Activated naive CD8-positive, alpha-beta T cell treated with anti-CD3 and anti-CD28 coated beads, Interleukin-2, amount 10 ng/mL, durations not matched to agents 7 days and 5 days (primary cell): ENCODE results near the gene PNMA6F. TPM values are rescaled to one million over a fixed set of nuclear protein-coding genes. Genes with fewer than 3 reads are reported as not detected.

Experiments used
- ATAC-seq: fragments of 150-1000 bp; cut with Tn5 transposase; one replicate; pipeline ENCODE4 v1.10.0; 2021; ENCODE audit warnings: low read depth, moderate library complexity
- POLR2A ChIA-PET: fragments of 350-600 bp; sonication (Branson Sonifier 250); formaldehyde crosslinking; loops from one replicate; lab custom pipeline; 2021; ENCODE audit warnings: antibody characterized with exemption; lab: Charles Lee
- DNase-seq: peaks from one replicate; pipeline ENCODE4 v3.0.0; 2021
- H3K27ac Mint-ChIP-seq: one replicate; pipeline ENCODE4 v1.8.0; 2022; ENCODE audit warnings: mild to moderate bottlenecking, mixed read lengths
- H3K27me3 Mint-ChIP-seq: one replicate; pipeline ENCODE4 v1.8.0; 2022; ENCODE audit warnings: mild to moderate bottlenecking, moderate library complexity, mixed read lengths
- H3K36me3 Mint-ChIP-seq: one replicate; pipeline ENCODE4 v1.8.0; 2021; ENCODE audit warnings: mild to moderate bottlenecking, mixed read lengths
- H3K4me1 Mint-ChIP-seq: one replicate; pipeline ENCODE4 v1.8.0; 2021; ENCODE audit warnings: mixed read lengths
- H3K4me3 Mint-ChIP-seq: one replicate; pipeline ENCODE4 v1.8.0; 2022; ENCODE audit warnings: mild to moderate bottlenecking, moderate library complexity, mixed read lengths
- H3K9me3 Mint-ChIP-seq: one replicate; pipeline ENCODE4 v1.8.0; 2021; ENCODE audit warnings: mixed read lengths
- total RNA-seq, 2 experiments: library from RNA; stranded (reverse); gene quantifications; one replicate each; pipeline ENCODE4 v1.2.3, GENCODE V29; 2021

Gene PNMA6F
- not detected for total RNA-seq

DNA sequence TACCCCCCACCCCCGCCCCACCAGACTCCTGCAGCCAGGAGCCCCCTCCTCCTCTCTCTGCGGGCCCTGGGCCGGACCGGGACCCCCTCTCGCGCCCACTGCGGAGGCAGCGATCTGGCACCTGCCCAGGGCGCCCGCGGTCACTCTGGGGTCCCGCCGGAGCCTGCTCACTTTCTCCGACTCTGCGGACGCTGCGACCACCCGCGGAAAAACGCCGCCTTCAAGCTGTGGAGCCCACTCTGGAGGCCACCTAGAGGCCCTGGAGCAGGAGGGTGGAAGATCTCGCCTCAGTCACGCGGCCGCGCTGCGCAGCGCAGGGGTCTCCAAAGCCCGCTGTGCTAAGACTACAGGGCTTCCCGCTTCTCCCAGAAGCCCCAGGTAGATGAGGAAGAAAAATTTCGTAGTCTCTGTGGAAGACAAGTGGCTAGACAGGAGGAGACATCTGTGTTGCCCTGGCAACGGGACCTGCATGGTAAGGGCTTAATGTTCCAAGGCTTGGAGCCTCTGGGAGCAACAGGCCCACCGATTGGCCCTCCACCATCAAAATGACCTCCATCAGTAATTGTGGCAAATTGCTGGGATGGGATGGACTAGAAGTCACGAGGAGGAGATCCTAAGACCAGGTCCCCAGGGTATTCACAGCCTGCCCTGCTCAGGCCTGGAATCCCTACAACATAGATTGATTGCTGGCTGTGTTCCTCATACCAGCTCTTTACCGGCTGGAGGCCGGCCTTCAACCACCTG is at the start of gene PNMA6F:
PNMA6F (minus strand) TSS at position 387 of the 744 bp plus-strand sequence. CDS start 1,093 bp downstream, outside the sequence.
- POLR2A ChIA-PET = no interaction called here
- H3K36me3 Mint-ChIP-seq = no peaks in the 10 kb centered on the region
- H3K4me3 Mint-ChIP-seq = no peak within 1 kb of the TSS
- ATAC-seq = no peak
- peaks cover 16% of the 10 kb centered on the region for H3K27me3 Mint-ChIP-seq
- no peak within 1 kb of the TSS for H3K27ac Mint-ChIP-seq
- no peaks in the 10 kb centered on the region for H3K4me1 Mint-ChIP-seq
- no peak for DNase-seq
- peaks cover 1% of the 10 kb centered on the region for H3K9me3 Mint-ChIP-seq

DNA sequence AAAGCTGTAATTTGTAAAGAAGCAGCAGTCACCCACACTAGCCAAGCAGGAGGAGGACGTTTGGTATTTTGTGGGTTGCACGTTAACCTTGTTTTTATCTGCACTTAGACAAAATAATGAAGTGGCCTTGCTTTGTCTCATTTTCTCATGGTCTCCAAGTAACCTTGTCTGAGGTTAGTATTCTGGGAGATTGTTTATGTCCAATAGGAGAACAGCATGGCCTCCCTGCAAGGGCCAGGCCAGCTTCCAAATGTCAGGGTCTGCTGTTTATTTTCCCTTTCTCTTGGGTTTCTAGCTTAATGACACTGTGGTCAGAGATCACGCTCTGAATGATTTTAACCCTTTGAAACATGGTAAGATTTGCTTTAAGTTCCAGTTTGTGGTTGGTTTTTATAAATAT is 49.7 kb upstream of the PNMA6F start:
- Mint-ChIP-seq H3K4me3 (no peak overlapping the region), H3K4me1 (peaks cover 2% of the 10 kb centered on the region), H3K27ac (no peak overlapping the region), H3K27me3 (peaks cover 4% of the 10 kb centered on the region), H3K36me3 (no peaks in the 10 kb centered on the region), H3K9me3 (no peaks in the 10 kb centered on the region)
- ATAC-seq (no peak), DNase-seq (no peak)
- POLR2A ChIA-PET = no interaction called here

DNA sequence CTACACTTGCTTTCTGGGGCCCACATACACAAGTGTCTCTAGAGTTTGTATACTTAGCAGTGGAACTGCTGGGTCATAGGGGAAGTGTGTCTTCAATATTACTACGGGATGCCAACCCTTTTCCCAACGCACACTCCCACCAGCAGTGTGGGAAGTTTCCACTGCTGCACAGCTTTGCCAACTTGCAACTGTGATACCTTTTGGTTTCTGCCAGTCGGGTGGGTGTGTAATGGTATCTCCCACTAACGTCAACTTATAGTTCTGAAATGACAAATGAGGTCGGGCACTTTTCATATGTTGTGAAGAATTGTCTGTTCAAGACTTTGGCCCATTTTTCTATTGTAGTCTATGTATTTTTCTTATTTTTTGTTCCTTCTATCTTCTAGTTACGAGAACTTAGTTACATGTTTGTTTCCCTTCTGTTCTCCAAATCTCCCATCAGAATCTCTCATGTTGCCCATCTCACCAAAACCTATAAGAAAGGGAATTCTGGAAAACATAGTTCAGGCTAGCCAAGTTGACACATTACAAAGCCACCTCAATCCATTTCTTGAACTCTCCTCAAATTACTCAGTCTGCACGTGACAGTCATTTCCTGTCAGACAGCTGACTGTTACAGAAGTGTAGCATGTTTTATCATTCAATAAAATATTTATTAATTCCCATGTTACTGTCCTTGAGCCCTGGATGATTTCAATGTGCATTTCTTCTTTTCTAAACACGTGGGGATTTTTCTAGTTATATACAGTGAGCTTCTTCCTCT is 48.9 kb upstream of the PNMA6F start:
- ATAC-seq (no peak), DNase-seq (no peak)
- Mint-ChIP-seq H3K9me3 (no peaks in the 10 kb centered on the region), H3K27ac (no peak overlapping the region), H3K4me3 (no peak overlapping the region), H3K36me3 (no peaks in the 10 kb centered on the region), H3K4me1 (peaks cover 2% of the 10 kb centered on the region), H3K27me3 (peaks cover 4% of the 10 kb centered on the region)
- POLR2A ChIA-PET = no interaction called here

DNA sequence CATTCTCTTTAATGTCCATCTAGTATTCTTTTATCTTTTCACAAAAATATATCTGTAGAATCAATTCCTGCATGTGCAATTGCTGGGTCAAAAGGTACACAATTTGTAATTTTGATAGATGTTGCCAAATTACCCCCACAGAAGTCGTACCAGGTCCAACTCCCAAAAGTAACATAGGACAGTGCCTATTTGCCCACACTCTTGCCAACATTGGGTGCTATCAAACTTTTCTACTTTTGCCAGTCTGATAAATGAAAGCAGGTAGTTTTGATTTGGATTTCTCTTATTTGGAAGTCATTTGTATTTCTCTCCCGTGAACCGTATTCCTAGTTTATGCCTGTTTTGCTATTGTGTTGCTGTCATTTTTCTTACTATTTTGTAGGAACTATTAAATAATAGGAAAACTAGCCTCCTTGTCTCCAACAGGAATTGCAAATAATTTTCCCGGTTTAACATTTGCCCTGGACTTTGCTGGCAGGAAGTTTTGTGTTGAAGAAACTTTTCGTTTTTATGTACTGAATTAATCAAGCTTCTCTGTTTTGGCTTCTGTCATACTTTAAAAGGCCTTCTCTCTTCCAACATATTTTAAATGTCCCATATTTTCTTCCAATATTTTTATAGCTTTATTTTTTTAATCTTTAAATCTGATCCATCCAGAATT is 45.4 kb upstream of the PNMA6F start:
- POLR2A ChIA-PET = no interaction called here
- H3K4me3 Mint-ChIP-seq = no peak overlapping the region
- no peaks in the 10 kb centered on the region for H3K9me3 Mint-ChIP-seq
- H3K36me3 Mint-ChIP-seq = no peaks in the 10 kb centered on the region
- no peak overlapping the region for H3K27ac Mint-ChIP-seq
- H3K27me3 Mint-ChIP-seq = peaks cover 6% of the 10 kb centered on the region
- ATAC-seq (no peak), DNase-seq (no peak)
- peaks cover 2% of the 10 kb centered on the region for H3K4me1 Mint-ChIP-seq

DNA sequence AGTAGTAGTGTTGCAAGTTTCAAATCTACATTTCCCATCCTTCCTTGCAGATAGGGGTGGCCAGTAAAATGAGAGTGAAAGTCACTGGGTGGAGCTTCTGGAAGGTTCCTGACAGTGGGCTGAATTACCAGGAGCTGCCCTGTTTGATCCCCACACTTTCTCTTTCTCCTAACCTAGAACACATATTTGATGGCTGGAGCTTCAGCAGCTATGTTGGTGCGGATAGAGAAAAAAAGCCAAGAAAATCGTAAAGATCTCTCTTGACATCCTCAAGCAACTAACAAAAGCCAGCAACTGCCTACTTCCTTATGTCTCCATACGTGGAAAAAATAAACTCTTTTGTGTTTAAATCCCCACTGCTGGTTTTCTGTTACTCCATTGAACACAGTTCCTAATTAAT is 44.6 kb upstream of the PNMA6F start:
- DNase-seq = no peak
- POLR2A ChIA-PET = interaction anchor here (0.6 kb wide), 1 partner anchor 394 kb away, joined by 4 read pairs; no protein-coding TSS in a partner anchor
- Mint-ChIP-seq H3K4me3 (no peak overlapping the region), H3K27ac (no peak overlapping the region), H3K9me3 (no peaks in the 10 kb centered on the region), H3K36me3 (no peaks in the 10 kb centered on the region), H3K27me3 (peaks cover 7% of the 10 kb centered on the region), H3K4me1 (peaks cover 2% of the 10 kb centered on the region)
- no peak for ATAC-seq

DNA sequence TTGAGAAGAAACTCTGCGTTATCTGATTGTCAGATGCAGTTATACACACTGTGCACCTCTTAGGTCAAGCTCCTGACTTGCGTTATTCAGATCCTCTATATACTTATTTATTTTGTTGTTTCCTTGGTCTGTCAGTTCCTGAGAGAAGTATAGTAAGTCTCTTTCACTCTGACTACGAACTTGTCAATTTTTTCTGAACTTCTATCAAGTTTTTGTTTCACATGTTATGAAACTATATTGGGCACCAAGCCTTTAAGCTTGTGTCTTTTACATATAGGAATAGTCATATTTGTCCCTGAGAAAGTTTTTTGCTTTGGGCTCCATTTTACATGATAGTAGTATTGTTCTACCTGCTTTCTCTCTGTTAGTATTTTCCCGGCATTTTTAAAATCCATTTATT is 44.1 kb upstream of the PNMA6F start:
- no peak for DNase-seq
- H3K36me3 Mint-ChIP-seq = peaks cover 1% of the 10 kb centered on the region
- peaks cover 2% of the 10 kb centered on the region for H3K4me1 Mint-ChIP-seq
- no peaks in the 10 kb centered on the region for H3K9me3 Mint-ChIP-seq
- no peak for ATAC-seq
- peaks cover 5% of the 10 kb centered on the region for H3K27me3 Mint-ChIP-seq
- no peak overlapping the region for H3K4me3 Mint-ChIP-seq
- no peak overlapping the region for H3K27ac Mint-ChIP-seq
- POLR2A ChIA-PET = interaction anchor here (0.6 kb wide), 1 partner anchor 393 kb away, joined by 4 read pairs; no protein-coding TSS in a partner anchor

DNA sequence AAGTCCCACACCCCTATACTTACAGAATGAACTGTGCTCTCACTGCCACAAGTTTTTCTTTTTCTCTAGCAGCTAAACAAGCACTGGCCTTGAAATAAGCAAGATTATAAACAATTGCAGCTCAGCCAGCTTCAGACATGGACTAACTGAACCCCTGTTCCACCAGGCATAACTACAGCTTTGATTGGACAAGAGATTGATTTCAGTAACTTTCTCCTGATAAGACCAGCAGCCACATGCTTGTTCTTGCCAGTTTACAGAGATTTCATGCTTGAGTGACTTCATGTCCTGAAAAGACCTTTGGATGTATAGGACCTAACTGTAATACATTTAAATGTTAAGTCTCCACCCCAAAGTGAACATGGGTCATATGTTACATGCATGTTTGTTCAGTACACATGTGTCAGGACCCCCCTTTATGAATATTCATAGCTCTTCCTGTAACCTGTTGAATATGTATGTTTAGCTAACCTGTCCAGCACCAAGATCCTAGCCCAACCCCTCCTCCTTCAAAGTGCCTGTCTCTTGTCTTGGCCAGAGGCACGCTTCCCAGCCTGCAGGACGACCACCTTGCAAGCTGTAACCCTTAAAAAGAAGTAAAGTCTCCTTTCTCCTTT is 40.3 kb upstream of the PNMA6F start:
- Mint-ChIP-seq H3K4me3 (no peak overlapping the region), H3K27ac (no peak overlapping the region), H3K27me3 (peaks cover 2% of the 10 kb centered on the region), H3K36me3 (peaks cover 5% of the 10 kb centered on the region), H3K4me1 (no peaks in the 10 kb centered on the region), H3K9me3 (peaks cover 4% of the 10 kb centered on the region)
- no peak for ATAC-seq
- POLR2A ChIA-PET = no interaction called here
- DNase-seq = no peak

DNA sequence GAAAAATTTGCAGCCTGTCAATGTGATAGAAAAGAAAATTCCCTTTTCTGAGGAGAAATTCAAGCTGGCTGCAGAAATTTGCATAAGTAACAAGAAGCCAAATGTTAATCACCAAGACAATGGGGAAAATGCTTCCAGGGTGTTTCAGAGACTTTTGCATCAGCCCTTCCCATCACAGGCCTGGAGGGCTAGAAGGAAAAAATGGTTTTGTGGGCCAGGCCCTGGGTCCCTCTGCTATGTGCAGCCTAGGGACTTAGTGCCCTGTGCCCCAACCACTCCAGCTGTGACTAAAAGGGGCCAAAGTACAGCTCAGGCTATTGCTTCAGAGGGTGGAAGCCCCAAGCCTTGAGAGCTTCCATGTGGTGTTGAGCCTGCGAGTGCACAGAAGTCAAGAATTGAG is 36.3 kb upstream of the PNMA6F start:
- Mint-ChIP-seq H3K4me1 (no peaks in the 10 kb centered on the region), H3K36me3 (peaks cover 10% of the 10 kb centered on the region), H3K27ac (no peak overlapping the region), H3K9me3 (peaks cover 4% of the 10 kb centered on the region), H3K27me3 (peaks cover 2% of the 10 kb centered on the region), H3K4me3 (no peak overlapping the region)
- ATAC-seq = no peak
- POLR2A ChIA-PET = no interaction called here
- no peak for DNase-seq

DNA sequence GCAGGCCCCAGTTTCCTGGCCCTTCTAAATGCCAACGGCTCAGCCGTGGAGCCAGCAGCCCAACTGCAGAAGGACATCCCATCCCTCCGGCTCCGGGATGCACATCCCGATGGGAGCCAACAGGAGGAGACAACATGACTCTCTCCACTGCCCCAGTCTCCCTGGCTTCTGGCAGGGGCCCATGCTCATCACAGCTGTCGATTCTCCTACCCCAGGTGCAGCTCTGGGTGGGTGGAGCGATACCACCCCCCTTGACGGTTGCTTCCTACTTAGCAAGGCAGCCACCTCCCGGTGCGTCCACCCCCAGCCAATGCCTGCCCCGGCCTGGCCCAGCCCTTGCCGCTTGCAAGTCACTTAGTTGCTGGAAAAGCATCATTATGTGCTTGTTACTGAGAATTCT is 31.8 kb upstream of the PNMA6F start:
- Mint-ChIP-seq H3K9me3 (peaks cover 4% of the 10 kb centered on the region), H3K36me3 (peaks cover 30% of the 10 kb centered on the region), H3K4me1 (peaks cover 6% of the 10 kb centered on the region), H3K27me3 (no peaks in the 10 kb centered on the region), H3K4me3 (no peak overlapping the region), H3K27ac (no peak overlapping the region)
- POLR2A ChIA-PET = no interaction called here
- no peak for ATAC-seq
- no peak for DNase-seq

DNA sequence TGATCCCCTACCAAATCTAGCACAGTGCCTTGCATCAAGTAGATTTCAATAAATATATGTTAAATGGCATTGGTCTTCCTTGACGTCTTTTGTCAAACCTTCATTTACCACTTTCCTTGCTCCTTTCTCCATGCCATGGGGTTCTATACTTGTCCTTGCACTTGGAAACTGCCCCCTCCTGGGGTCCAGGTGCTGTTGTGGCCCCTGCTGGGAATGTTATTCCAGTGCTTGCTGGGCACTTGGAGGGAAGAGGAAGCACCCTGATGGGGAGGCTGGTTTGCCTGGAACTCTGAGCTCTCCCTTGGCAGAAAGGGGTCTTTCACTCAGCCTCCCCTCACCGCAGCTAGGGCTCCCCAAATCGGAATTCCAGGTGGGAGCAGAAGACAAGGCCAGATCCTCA is 31.3 kb upstream of the PNMA6F start:
- POLR2A ChIA-PET = no interaction called here
- no peak for ATAC-seq
- H3K4me1 Mint-ChIP-seq = peaks cover 6% of the 10 kb centered on the region
- peaks cover 4% of the 10 kb centered on the region for H3K9me3 Mint-ChIP-seq
- no peaks in the 10 kb centered on the region for H3K27me3 Mint-ChIP-seq
- H3K4me3 Mint-ChIP-seq = no peak overlapping the region
- no peak for DNase-seq
- peaks cover 30% of the 10 kb centered on the region for H3K36me3 Mint-ChIP-seq
- H3K27ac Mint-ChIP-seq = no peak overlapping the region

DNA sequence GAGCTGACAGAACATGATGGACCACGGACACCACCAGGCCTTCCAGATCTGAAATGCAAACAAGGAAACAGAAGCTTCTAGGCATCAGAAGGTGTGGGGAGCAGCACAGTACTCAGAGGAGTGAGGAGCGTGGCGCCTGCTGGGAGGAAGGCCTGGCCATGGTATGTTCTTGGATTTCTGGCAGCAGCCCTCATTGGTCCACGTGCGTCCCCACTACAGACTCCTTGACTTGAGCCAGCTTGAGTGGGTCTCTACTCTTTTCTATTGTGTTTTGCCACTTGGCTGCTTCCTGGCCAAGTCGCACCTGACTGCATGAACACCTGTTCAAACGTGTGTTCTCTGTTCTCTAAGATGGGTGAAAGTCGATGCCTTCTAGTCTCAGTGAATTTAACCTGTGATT is 30.4 kb upstream of the PNMA6F start:
- no peak for DNase-seq
- H3K4me1 Mint-ChIP-seq = peaks cover 6% of the 10 kb centered on the region
- H3K36me3 Mint-ChIP-seq = peaks cover 27% of the 10 kb centered on the region
- no peak overlapping the region for H3K27ac Mint-ChIP-seq
- H3K9me3 Mint-ChIP-seq = no peaks in the 10 kb centered on the region
- no peak overlapping the region for H3K4me3 Mint-ChIP-seq
- no peaks in the 10 kb centered on the region for H3K27me3 Mint-ChIP-seq
- POLR2A ChIA-PET = no interaction called here
- no peak for ATAC-seq

DNA sequence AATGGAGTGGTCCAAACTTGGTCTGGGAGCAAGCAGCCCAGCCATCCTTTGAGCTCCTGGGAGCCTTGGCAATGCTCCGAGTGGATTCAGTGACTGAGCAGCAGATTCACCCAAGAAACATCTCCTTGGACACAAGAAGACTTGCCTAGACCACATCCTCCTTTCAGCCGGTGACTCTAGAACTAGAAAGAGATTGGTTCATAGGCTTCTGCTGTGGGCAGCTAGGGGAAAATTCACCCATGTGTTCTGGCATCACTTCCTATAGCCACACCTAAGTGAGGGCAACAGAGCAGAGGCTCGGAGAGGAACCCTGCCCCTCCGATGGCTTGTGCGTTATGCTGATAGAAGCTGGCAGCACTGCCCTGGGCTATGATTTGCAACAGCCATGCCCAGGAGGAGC is 28.4 kb upstream of the PNMA6F start:
- ATAC-seq = peak; percentile 80
- Mint-ChIP-seq H3K4me3 (no peak overlapping the region), H3K27ac (peak overlapping the region; percentile 76), H3K27me3 (no peaks in the 10 kb centered on the region), H3K9me3 (no peaks in the 10 kb centered on the region), H3K36me3 (peaks cover 40% of the 10 kb centered on the region), H3K4me1 (peaks cover 8% of the 10 kb centered on the region)
- DNase-seq = no peak
- POLR2A ChIA-PET = no interaction called here

DNA sequence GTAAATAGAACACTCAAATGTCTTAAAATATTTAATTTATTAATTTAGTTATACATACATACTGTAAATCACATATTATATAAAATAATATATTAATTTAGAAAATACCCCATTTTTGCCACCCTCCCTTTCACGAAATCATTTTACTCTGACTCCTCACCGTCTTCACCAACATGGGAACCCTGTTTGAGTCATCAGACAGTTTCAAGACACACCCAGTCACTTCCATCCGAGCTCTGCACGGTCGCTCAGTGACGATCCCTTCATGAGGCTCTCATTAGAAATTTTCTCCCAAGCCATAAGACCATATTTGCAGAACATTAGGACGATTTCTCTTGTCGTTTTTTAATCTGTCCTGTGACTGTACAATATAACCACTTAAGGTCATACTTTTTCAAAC is 26.9 kb upstream of the PNMA6F start:
- H3K9me3 Mint-ChIP-seq = no peaks in the 10 kb centered on the region
- DNase-seq (no peak), ATAC-seq (no peak)
- peaks cover 39% of the 10 kb centered on the region for H3K36me3 Mint-ChIP-seq
- POLR2A ChIA-PET = no interaction called here
- no peak overlapping the region for H3K27ac Mint-ChIP-seq
- H3K4me1 Mint-ChIP-seq = peaks cover 15% of the 10 kb centered on the region
- no peak overlapping the region for H3K4me3 Mint-ChIP-seq
- no peaks in the 10 kb centered on the region for H3K27me3 Mint-ChIP-seq
